Testis (tissue), 5 donors: ENCODE measurements around the gene YIF1A. TPM values are rescaled to one million over a fixed set of nuclear protein-coding genes. Genes with fewer than 3 reads are reported as not detected.

Experiments used
- DNase-seq: peaks from one replicate; pipeline ENCODE4 v3.0.0-alpha.2; 2019
- H3K27ac ChIP-seq, 2 donors: fragments of 200-600 bp; sonication (generic); one replicate each; pipeline ENCODE4 v1.5.1; 2019
- H3K27me3 ChIP-seq: fragments of 200-600 bp; sonication (generic); one replicate; pipeline ENCODE4 v1.5.1; 2019
- H3K36me3 ChIP-seq: fragments of 200-600 bp; sonication (generic); one replicate; pipeline ENCODE4 v1.5.1; 2017; ENCODE audit warnings: low read depth; ENCODE audit errors: missing control alignments
- H3K4me1 ChIP-seq: fragments of 200-600 bp; sonication (generic); one replicate; pipeline ENCODE4 v1.5.1; 2019
- H3K4me3 ChIP-seq, 2 donors: fragments of 200-600 bp; sonication (generic); one replicate each; pipeline ENCODE4 v1.5.1; 2017 to 2019
- H3K9me3 ChIP-seq: fragments of 200-600 bp; sonication (generic); one replicate; pipeline ENCODE4 v1.5.1; 2017
- POLR2A ChIP-seq: fragments of 450-650 bp; IDR thresholded peaks from one replicate; pipeline ENCODE4 v1.6.1; 2017; ENCODE audit warnings: antibody characterized with exemption, mild to moderate bottlenecking, moderate library complexity
- WGBS, 2 donors: methylation state at CpG; one replicate each; pipeline ENCODE4 v1.1.5; 2018; 5-methylcytosine and 5-hydroxymethylcytosine counted together
- intact Hi-C: fragments of 100-400 bp; cut with DNase I; formaldehyde crosslinking; loops from one replicate; pipeline ENCODE4 v1.15.1; 2023; ENCODE audit warnings: low total_unique reads
- long read RNA-seq, 2 donors: transcript quantifications; one replicate each; lab custom pipeline, GENCODE V29; 2026
- polyA plus RNA-seq: library from polyadenylated mRNA; stranded (reverse); fragments of 350-450 nt; fragmentation: Illumina TruSeq; extraction: RNeasy Lipid Tissue Mini Kit (QIAGEN cat#74804); gene quantifications from one replicate; pipeline ENCODE4 v1.2.3, GENCODE V29; 2014; ENCODE audit warnings: low read depth, low replicate concordance; ENCODE audit not compliant: insufficient read depth
- total RNA-seq, 2 donors: library from RNA; depleted of rRNA; stranded (reverse); fragments of >200 nt; gene quantifications; one replicate each; pipeline ENCODE4 v1.2.3, GENCODE V29; 2016
- TF ChIP-seq, protein P1 (sequence below), 3 experiments: fragments of 450-650 bp in 2 of 3; fragments of 200-600 bp in 1 of 3; sonication (generic) in 1 of 3; IDR thresholded peaks; one replicate each; pipeline ENCODE4 v1.5.1; 2016 to 2019; ENCODE audit warnings: antibody characterized with exemption in 3 of 3, mild to moderate bottlenecking in 2 of 3, moderate library complexity in 1 of 3

Gene YIF1A, protein sequence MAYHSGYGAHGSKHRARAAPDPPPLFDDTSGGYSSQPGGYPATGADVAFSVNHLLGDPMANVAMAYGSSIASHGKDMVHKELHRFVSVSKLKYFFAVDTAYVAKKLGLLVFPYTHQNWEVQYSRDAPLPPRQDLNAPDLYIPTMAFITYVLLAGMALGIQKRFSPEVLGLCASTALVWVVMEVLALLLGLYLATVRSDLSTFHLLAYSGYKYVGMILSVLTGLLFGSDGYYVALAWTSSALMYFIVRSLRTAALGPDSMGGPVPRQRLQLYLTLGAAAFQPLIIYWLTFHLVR
- total RNA-seq (10 to 100 TPM; 60.5 to 94.1 TPM), polyA plus RNA-seq (82.6 TPM)
- long read RNA-seq, donor 1, transcript YIF1A-203 (8 exons, 1,124 nt), result major isoform, 72 of 105 reads
- long read RNA-seq, donor 1, transcript YIF1A-209 (3 exons, 540 nt), result minor isoform, 13 of 105 reads
- long read RNA-seq, donor 1, transcript YIF1A-210 (2 exons, 667 nt), result minor isoform, 5 of 105 reads
- long read RNA-seq, donor 1, partial matches to known transcripts, result 14 of 105 reads
- long read RNA-seq, donor 1, other reads (novel, unspliced or antisense), result 0 of 105 reads
- long read RNA-seq, donor 2, transcript YIF1A-209 (3 exons, 540 nt), result minor isoform, 6 of 62 reads
- long read RNA-seq, donor 2, transcript YIF1A-203 (8 exons, 1,124 nt), result major isoform, 37 of 62 reads
- long read RNA-seq, donor 2, partial matches to known transcripts, result 13 of 62 reads
- long read RNA-seq, donor 2, other reads (novel, unspliced or antisense), result 0 of 62 reads

DNA sequence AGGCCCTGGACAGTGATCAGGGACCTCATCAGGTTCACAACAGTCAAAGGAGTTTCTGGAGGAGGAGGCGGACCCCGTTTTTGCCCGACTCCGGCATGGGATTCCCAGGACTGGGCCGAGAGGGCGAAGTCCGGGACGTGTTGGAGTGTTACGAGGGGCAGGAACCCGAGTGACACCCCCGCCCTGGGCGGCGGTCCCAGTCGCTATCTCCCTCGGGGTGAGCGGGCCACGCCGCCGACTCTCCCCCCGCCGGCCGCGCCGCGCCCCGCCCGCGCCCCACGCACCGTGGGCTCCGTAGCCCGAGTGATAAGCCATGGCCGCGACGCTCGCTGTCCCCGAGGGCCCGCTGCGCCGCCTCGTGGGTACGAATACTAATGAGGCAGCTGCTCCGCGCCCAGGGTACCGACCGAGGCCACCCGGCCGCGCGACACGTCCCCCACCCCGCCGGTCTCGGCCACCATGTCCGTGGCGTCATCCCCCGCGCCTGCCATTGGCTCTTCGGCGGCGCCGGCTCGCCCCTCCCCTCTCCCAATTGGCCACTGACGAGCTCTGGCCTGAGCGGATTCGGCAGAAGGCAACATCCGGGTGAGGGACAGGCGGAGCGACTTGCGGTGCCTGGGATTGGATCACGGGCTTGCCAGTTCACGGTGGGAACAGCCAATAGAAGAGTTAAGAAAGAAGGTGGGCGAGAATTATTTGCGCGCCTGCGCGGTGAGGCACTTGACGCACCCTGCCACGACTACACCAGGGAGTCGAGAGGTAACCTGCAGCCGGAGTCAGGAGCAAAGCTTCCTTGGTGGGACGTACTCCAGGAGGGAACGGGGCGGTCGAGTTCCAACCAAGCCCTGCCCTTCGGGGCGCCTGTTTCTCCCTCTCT lies at the start of gene YIF1A:
TSS of gene YIF1A (minus strand) at position 473 of the 877 bp plus-strand sequence. CDS start at position 315, 158 bp downstream.
- TF ChIP-seq POLR2A, result peak; percentile 80
- TF ChIP-seq, protein P1, sequence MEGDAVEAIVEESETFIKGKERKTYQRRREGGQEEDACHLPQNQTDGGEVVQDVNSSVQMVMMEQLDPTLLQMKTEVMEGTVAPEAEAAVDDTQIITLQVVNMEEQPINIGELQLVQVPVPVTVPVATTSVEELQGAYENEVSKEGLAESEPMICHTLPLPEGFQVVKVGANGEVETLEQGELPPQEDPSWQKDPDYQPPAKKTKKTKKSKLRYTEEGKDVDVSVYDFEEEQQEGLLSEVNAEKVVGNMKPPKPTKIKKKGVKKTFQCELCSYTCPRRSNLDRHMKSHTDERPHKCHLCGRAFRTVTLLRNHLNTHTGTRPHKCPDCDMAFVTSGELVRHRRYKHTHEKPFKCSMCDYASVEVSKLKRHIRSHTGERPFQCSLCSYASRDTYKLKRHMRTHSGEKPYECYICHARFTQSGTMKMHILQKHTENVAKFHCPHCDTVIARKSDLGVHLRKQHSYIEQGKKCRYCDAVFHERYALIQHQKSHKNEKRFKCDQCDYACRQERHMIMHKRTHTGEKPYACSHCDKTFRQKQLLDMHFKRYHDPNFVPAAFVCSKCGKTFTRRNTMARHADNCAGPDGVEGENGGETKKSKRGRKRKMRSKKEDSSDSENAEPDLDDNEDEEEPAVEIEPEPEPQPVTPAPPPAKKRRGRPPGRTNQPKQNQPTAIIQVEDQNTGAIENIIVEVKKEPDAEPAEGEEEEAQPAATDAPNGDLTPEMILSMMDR (IDR thresholded peaks at IDR 0.05), result peak in 1 of 3 experiments; percentile 1
- no peaks in the 10 kb centered on the region for H3K27me3 ChIP-seq
- WGBS, 2 donors, result 0 to 1% methylated on average over 40 to 87 of the region's 87 CpGs
- peaks cover 22% of the 10 kb centered on the region for H3K4me1 ChIP-seq
- intact Hi-C loops, result no loop called here
- peak; percentile 99 for DNase-seq
- peak within 1 kb of the TSS; percentile 89 to 94 for H3K27ac ChIP-seq
- no peaks in the 10 kb centered on the region for H3K9me3 ChIP-seq
- peak within 1 kb of the TSS; percentile 73 to 94 for H3K4me3 ChIP-seq
- no peaks in the 10 kb centered on the region for H3K36me3 ChIP-seq

DNA sequence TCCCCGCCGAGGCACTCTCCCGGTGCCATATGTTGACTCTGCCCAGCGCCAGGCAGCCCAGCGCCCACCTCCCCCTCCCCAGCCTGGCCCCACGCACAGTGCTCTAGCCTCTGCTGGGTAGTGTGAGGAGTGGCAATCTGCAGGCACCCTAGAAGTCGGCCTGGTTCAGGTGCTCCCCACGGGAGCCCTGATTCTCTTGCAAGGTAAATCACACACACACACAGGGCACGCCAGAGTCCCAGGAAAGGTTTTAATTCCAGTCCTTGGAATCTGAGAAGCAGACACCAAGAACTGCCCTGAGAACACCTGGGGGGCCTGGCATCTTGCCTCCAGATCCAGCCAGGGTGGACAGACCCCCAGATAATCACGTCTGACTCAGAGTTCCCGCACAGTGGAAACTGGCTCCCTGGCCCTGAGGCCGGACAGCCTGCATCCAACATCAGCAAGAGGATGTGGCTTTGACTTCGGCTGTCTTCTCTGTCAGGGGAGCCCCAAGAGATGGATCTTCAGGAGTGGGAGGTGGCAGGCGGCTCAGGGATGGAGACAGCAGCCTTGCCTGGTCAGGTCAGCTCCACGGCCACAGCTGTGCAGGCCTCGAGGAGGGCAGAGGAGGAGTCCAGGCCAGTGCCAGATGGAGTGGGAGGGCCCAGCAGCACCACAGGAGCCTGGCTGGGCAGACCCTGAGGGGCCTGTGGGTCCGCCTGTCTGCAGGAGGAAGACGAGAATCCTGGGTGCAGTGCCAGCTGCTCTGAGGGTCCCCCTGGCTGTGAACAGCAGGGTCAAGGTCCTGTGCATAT lies 48.4 kb upstream of the YIF1A start:
- Histone ChIP-seq H3K27ac (no peak overlapping the region), H3K9me3 (no peaks in the 10 kb centered on the region), H3K4me3 (no peak overlapping the region), H3K27me3 (no peaks in the 10 kb centered on the region), H3K4me1 (peaks cover 14% of the 10 kb centered on the region), H3K36me3 (no peaks in the 10 kb centered on the region)
- WGBS, 2 donors, result 50 to 61% methylated on average over 13 to 18 of the region's 18 CpGs
- no peak for DNase-seq
- TF ChIP-seq POLR2A, result no peak
- intact Hi-C loops, result no loop called here

- H3K4me1 ChIP-seq, result peaks cover 14% of the 10 kb centered on the region
- TF ChIP-seq, protein P1 (IDR thresholded peaks at IDR 0.05), result peak; percentile 26 to 37 (median 28)
- TF ChIP-seq POLR2A, result no peak
- H3K27me3 ChIP-seq, result no peaks in the 10 kb centered on the region
- H3K9me3 ChIP-seq, result no peaks in the 10 kb centered on the region
- H3K36me3 ChIP-seq, result no peaks in the 10 kb centered on the region
- no peak within 1 kb of the TSS for H3K27ac ChIP-seq
- DNase-seq, result no peak
- H3K4me3 ChIP-seq, result peak within 1 kb of the TSS; percentile 21 to 39
- WGBS, 2 donors, result 28 to 39% methylated on average over 17 to 22 of the region's 22 CpGs
- intact Hi-C loops, result no loop called here
Observed at GRCh38 chr11:66336234-66337102, 47.5 kb upstream of the YIF1A start, which contains the start of gene RIN1. TSS of gene RIN1 (minus strand) at chr11:66336434. CDS start at chr11:66336402, 32 bp downstream.

GRCh38 chr11:66335531-66336233 lies 46.7 kb upstream of the YIF1A start:
- H3K27me3 ChIP-seq, result no peaks in the 10 kb centered on the region
- H3K36me3 ChIP-seq, result no peaks in the 10 kb centered on the region
- intact Hi-C loops, result no loop called here
- 26 to 32% methylated on average over 6 to 35 of the region's 35 CpGs for WGBS, 2 donors
- no peak overlapping the region for H3K27ac ChIP-seq
- TF ChIP-seq, protein P1 (IDR thresholded peaks at IDR 0.05), result no peak
- TF ChIP-seq POLR2A, result no peak
- no peak for DNase-seq
- peaks cover 14% of the 10 kb centered on the region for H3K4me1 ChIP-seq
- H3K9me3 ChIP-seq, result no peaks in the 10 kb centered on the region
- H3K4me3 ChIP-seq, result peak overlapping the region; percentile 21 to 39
